ENCODE results near the gene LRP8.

- TF ChIP-seq CTCF (IDR thresholded peaks at IDR 0.05) (no peak), TCF7 (CRISPR knock-in tag; IDR thresholded peaks at IDR 0.05; ENCODE audit: low read depth) (no peak), ZBTB21 (CRISPR knock-in tag; IDR thresholded peaks at IDR 0.05; ENCODE audit: borderline replicate concordance) (no peak)
Observed at GRCh38 chr1:53272349-53272748, 55.5 kb downstream of the LRP8 start.
